Fibroblast of mammary gland (primary cell): ENCODE measurements around the gene CEP72.
"Not testable (repeated sequence)": the region's sequence is repeated elsewhere in the genome, so short reads cannot be mapped to it uniquely, and the experiment has no call there.

Experiments used
- DNase-seq: peaks from one replicate; pipeline ENCODE4 v3.0.0-alpha.2; 2010; ENCODE audit warnings: low read depth
- H3K4me3 ChIP-seq: 2 replicates; pipeline ENCODE4 v1.5.1; 2011; ENCODE audit warnings: low read depth, mild to moderate bottlenecking, low read length, moderate library complexity; ENCODE audit not compliant: control insufficient read depth
- TF ChIP-seq, protein P1 (sequence below): conservative IDR thresholded peaks from 2 replicates; pipeline ENCODE4 v1.5.1; 2011; ENCODE audit warnings: low read depth, low read length, inconsistent platforms; ENCODE audit not compliant: control insufficient read depth, insufficient read depth

The CEP72 gene

DNA sequence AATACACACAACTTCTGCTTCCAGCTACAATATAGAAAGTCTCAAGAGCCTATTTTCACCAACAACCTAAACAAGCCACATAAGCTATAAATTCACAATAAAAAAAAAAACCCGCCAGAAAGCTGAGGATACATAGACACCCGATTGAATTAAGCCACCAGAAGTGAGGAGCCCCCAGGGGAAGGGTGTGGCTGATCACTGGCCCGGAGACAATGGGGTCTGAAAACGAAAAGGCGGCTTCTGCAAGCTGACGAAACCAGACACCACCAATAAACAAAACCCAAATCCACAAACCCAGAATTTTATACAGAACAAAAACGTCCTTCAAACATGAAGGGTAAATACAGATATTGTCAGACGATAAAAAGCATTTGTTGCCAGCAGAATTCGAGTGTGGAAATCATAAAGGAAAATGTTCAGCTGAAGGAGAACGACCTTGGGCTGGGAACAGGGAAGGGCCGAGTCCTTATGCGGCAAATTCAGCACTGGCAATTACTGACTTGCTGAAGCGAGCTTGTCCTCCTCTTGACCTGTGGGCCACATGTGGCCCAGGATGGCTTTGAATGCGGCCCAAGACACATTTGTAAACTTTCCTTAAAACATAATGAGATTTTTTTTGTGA lies 39.6 kb upstream of the CEP72 start:
- no peak overlapping the region for H3K4me3 ChIP-seq
- TF ChIP-seq, protein P1, sequence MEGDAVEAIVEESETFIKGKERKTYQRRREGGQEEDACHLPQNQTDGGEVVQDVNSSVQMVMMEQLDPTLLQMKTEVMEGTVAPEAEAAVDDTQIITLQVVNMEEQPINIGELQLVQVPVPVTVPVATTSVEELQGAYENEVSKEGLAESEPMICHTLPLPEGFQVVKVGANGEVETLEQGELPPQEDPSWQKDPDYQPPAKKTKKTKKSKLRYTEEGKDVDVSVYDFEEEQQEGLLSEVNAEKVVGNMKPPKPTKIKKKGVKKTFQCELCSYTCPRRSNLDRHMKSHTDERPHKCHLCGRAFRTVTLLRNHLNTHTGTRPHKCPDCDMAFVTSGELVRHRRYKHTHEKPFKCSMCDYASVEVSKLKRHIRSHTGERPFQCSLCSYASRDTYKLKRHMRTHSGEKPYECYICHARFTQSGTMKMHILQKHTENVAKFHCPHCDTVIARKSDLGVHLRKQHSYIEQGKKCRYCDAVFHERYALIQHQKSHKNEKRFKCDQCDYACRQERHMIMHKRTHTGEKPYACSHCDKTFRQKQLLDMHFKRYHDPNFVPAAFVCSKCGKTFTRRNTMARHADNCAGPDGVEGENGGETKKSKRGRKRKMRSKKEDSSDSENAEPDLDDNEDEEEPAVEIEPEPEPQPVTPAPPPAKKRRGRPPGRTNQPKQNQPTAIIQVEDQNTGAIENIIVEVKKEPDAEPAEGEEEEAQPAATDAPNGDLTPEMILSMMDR: no peak
- DNase-seq: no peak

DNA sequence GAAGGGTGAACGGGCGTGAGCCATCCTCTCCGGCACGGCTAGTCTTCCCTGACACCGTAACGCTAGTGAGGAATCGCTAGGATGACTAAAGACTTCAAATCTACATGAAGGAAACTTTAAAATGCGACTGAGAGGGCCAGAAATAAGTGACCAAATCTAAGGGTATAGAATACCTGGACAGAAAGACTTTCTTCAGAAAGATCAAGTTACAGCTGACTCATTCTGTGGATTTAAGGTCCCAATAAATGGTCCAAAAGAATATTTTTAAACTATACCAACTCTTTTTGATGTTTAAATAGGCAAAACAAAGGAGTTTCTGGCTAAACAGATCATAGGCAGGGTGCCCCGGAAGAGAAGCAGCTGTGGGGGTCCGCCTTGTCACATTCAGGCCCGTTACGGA lies 38.9 kb upstream of the CEP72 start:
- no peak for DNase-seq
- no peak overlapping the region for H3K4me3 ChIP-seq
- TF ChIP-seq, protein P1: no peak

DNA sequence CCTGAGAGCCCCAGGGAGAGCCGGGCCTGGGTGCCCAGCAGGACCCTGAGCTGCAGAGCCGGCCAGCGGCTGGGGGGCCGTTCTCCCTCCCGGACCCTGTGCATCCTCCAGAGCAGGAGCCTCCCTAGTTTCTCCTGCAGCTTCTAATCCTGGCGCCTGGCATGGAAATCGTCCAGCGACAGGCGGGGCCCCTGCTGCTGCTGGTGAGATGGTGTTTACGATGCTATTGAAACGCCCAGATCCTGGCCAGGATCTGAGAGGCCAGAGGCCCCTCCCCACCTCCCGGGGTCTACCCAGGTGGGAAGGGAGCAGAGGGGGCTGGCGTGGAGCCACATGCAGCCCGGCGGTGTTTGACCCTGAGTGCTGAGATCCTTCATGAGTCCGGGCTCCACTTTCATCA lies 38.2 kb upstream of the CEP72 start:
- no peak for DNase-seq
- H3K4me3 ChIP-seq: no peak overlapping the region
- TF ChIP-seq, protein P1: no peak

DNA sequence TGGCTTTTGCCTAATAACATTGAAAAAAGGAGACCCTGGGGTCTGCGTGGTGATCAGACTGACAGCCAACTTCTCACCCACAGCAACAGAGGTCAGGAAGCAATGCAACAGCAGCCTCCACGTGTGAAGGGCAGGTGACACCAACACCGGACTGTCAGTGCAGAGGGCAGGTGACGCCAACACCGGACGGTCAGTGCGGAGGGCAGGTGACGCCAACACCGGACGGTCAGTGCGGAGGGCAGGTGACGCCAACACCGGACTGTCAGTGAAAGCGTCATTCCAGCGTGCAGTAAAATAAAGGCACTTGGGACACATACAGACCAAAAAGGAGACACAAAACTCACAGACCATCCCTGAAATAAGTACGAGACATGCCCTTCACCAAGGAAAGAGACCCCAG lies 37.2 kb upstream of the CEP72 start:
- no peak overlapping the region for H3K4me3 ChIP-seq
- TF ChIP-seq, protein P1: no peak
- DNase-seq: no peak

DNA sequence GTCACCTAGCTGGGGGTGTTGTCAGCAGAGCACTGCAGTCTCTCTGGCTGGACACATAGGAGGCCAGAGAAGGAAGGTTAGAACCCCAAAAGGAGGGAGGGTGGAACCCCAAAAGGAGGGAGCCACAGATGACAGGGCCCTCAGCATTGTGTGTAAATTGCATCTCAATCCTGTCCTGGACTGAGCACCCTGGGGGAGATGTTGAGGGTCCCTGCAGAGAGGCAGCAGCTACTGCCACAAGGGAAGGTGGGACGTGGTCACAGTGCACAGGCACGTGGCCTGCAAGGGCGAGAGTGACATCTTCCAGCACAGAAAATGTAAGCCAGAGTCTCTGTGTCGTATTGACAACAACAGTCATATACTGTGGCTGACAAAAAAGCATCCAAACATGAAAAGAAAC lies 36.5 kb upstream of the CEP72 start:
- H3K4me3 ChIP-seq: no peak overlapping the region
- TF ChIP-seq, protein P1: no peak
- no peak for DNase-seq

DNA sequence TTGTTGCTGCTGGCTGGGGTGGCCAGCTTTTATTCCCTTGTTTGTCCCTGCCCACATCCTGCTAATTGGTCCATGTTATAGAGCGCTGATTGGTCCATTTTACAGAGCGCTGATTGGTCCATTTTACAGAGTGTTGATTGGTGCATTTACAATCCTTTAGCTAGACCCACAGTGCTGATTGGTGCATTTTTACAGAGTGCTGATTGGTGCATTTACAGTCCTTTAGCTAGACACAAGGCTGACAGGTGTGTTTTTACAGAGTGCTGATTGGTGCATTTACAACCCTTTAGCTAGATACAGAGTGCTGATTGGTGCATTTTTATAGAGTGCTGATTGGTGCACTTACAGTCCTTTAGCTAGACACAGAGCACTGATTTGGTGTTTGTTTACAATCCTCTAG lies 34.9 kb upstream of the CEP72 start:
- not testable (repeated sequence) for DNase-seq, H3K4me3 ChIP-seq

DNA sequence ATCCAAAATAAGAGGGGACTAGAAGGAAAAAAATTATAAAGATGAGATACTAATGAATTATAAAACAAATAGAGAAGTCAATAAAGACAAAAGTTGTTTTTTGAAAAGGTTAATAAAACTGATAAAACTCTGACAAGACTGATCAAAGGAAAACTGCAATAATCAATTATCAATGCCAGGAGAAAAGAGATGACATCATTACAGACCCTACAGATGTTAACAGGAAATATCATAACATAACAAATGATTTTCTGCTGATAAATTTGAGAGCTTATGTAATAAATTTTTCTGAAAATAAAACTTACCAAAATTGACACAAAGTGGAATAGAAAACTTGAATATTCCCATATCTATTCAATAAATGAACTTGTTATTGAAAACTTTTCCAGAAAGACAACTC lies 34.3 kb upstream of the CEP72 start:
- DNase-seq: no peak
- H3K4me3 ChIP-seq: no peak overlapping the region
- TF ChIP-seq, protein P1: no peak
